HEK293 (cell line): Measurements from ENCODE around the gene PTPN6.

Experiments
- AEBP2 ChIP-seq: fragments of 450-650 bp; formaldehyde crosslinking; IDR thresholded peaks from 2 replicates; pipeline ENCODE4 v1.5.1; 2016; ENCODE audit warnings: missing biosample characterization, missing genetic modification characterization, borderline replicate concordance
- EGR2 ChIP-seq: fragments of 450-650 bp; formaldehyde crosslinking; IDR thresholded peaks from 2 replicates; pipeline ENCODE4 v1.5.1; 2016; ENCODE audit warnings: low read depth, missing biosample characterization, missing genetic modification characterization
- GLI2 ChIP-seq: fragments of 450-650 bp; formaldehyde crosslinking; IDR thresholded peaks from 2 replicates; pipeline ENCODE4; 2017; ENCODE audit warnings: missing biosample characterization, missing genetic modification characterization, low read depth, borderline replicate concordance
- HOXA7 ChIP-seq: sonication (generic); formaldehyde crosslinking; IDR thresholded peaks from 2 replicates; pipeline ENCODE4 v1.8.1; 2022; ENCODE audit warnings: missing genetic modification reagents, borderline replicate concordance
- KLF7 ChIP-seq: fragments of 450-650 bp; formaldehyde crosslinking; IDR thresholded peaks from 2 replicates; pipeline ENCODE4 v1.5.1; 2016; ENCODE audit warnings: missing biosample characterization, missing genetic modification characterization, borderline replicate concordance
- PBX3 ChIP-seq: sonication (generic); formaldehyde crosslinking; IDR thresholded peaks from 2 replicates; pipeline ENCODE4 v1.8.1; 2022; ENCODE audit warnings: mild to moderate bottlenecking, moderate library complexity, missing genetic modification reagents
- REPIN1 ChIP-seq: fragments of 450-650 bp; formaldehyde crosslinking; IDR thresholded peaks from 2 replicates; pipeline ENCODE4 v1.5.1; 2017; ENCODE audit warnings: missing biosample characterization, missing genetic modification characterization, low read depth
- SCRT1 ChIP-seq: fragments of 450-650 bp; formaldehyde crosslinking; IDR thresholded peaks from 2 replicates; pipeline ENCODE4 v1.5.1; 2016; ENCODE audit warnings: missing biosample characterization, missing genetic modification characterization, borderline replicate concordance
- SCRT2 ChIP-seq: fragments of 450-650 bp; formaldehyde crosslinking; IDR thresholded peaks from 2 replicates; pipeline ENCODE4 v1.5.1; 2016; ENCODE audit warnings: missing biosample characterization, missing genetic modification characterization
- SP3 ChIP-seq: fragments of 450-650 bp; formaldehyde crosslinking; IDR thresholded peaks from 2 replicates; pipeline ENCODE4 v1.5.1; 2016; ENCODE audit warnings: missing biosample characterization, missing genetic modification characterization
- ZBTB26 ChIP-seq: fragments of 450-650 bp; formaldehyde crosslinking; optimal IDR thresholded peaks from 2 replicates; pipeline ENCODE3; 2016; ENCODE audit warnings: missing biosample characterization, mild to moderate bottlenecking, missing genetic modification characterization
- ZBTB6 ChIP-seq: fragments of 450-650 bp; formaldehyde crosslinking; IDR thresholded peaks from 2 replicates; pipeline ENCODE4 v1.5.1; 2017; ENCODE audit warnings: missing biosample characterization, missing genetic modification characterization
- ZBTB8A ChIP-seq: fragments of 450-650 bp; formaldehyde crosslinking; IDR thresholded peaks from 2 replicates; pipeline ENCODE4 v1.5.1; 2016; ENCODE audit warnings: missing biosample characterization, missing genetic modification characterization
- ZFP3 ChIP-seq: fragments of 450-650 bp; formaldehyde crosslinking; IDR thresholded peaks from 2 replicates; pipeline ENCODE4 v1.5.1; 2016; ENCODE audit warnings: low read depth, missing biosample characterization, missing genetic modification characterization
- ZIC2 ChIP-seq: fragments of 450-650 bp; formaldehyde crosslinking; IDR thresholded peaks from 2 replicates; pipeline ENCODE4 v1.5.1; 2016; ENCODE audit warnings: missing biosample characterization, missing genetic modification characterization
- ZNF10 ChIP-seq: fragments of 450-650 bp; formaldehyde crosslinking; IDR thresholded peaks from 2 replicates; pipeline ENCODE4 v1.5.1; 2017; ENCODE audit warnings: missing biosample characterization, missing genetic modification characterization
- ZNF112 ChIP-seq: fragments of 450-650 bp; formaldehyde crosslinking; IDR thresholded peaks from 2 replicates; pipeline ENCODE4 v1.5.0; 2017; ENCODE audit warnings: missing biosample characterization, missing genetic modification characterization
- ZNF157 ChIP-seq: fragments of 450-650 bp; formaldehyde crosslinking; IDR thresholded peaks from 2 replicates; pipeline ENCODE4 v1.5.1; 2016; ENCODE audit warnings: missing biosample characterization, missing genetic modification characterization
- ZNF169 ChIP-seq: fragments of 450-650 bp; formaldehyde crosslinking; IDR thresholded peaks from 2 replicates; pipeline ENCODE4 v1.5.1; 2016; ENCODE audit warnings: missing biosample characterization, missing genetic modification characterization
- ZNF174 ChIP-seq: fragments of 450-650 bp; formaldehyde crosslinking; IDR thresholded peaks from 2 replicates; pipeline ENCODE4 v1.5.0; 2017; ENCODE audit warnings: missing biosample characterization, mild to moderate bottlenecking, missing genetic modification characterization
- ZNF2 ChIP-seq: fragments of 450-650 bp; formaldehyde crosslinking; IDR thresholded peaks from 2 replicates; pipeline ENCODE4 v1.5.1; 2016; ENCODE audit warnings: missing biosample characterization, missing genetic modification characterization
- ZNF239 ChIP-seq: fragments of 450-650 bp; formaldehyde crosslinking; IDR thresholded peaks from 2 replicates; pipeline ENCODE4 v1.5.1; 2016; ENCODE audit warnings: missing biosample characterization, missing genetic modification characterization
- ZNF324 ChIP-seq: fragments of 450-650 bp; formaldehyde crosslinking; IDR thresholded peaks from 2 replicates; pipeline ENCODE4 v1.5.1; 2016; ENCODE audit warnings: missing biosample characterization, missing genetic modification characterization
- ZNF521 ChIP-seq: fragments of 450-650 bp; formaldehyde crosslinking; IDR thresholded peaks from 2 replicates; pipeline ENCODE4 v1.5.1; 2017; ENCODE audit warnings: missing biosample characterization, mild to moderate bottlenecking, missing genetic modification characterization
- ZNF549 ChIP-seq: fragments of 450-650 bp; IDR thresholded peaks from 2 replicates; pipeline ENCODE4 v1.5.1; 2018; ENCODE audit warnings: missing biosample characterization, missing genetic modification characterization, mild to moderate bottlenecking, inconsistent platforms, moderate library complexity
- ZNF555 ChIP-seq: fragments of 450-650 bp; formaldehyde crosslinking; conservative IDR thresholded peaks from 2 replicates; pipeline ENCODE4 v1.5.1; 2017; ENCODE audit warnings: missing biosample characterization, mild to moderate bottlenecking, missing genetic modification characterization, inconsistent platforms
- ZNF585B ChIP-seq: fragments of 450-650 bp; formaldehyde crosslinking; IDR thresholded peaks from 2 replicates; pipeline ENCODE4 v1.5.1; 2016; ENCODE audit warnings: missing biosample characterization, missing genetic modification characterization
- ZNF654 ChIP-seq: fragments of 450-650 bp; formaldehyde crosslinking; IDR thresholded peaks from 2 replicates; pipeline ENCODE4 v1.5.1; 2016; ENCODE audit warnings: low read depth, missing biosample characterization, missing genetic modification characterization
- ZNF658 ChIP-seq: fragments of 450-650 bp; formaldehyde crosslinking; IDR thresholded peaks from 2 replicates; pipeline ENCODE4; 2016; ENCODE audit warnings: missing biosample characterization, missing genetic modification characterization
- ZNF664 ChIP-seq: fragments of 450-650 bp; formaldehyde crosslinking; IDR thresholded peaks from 2 replicates; pipeline ENCODE4 v1.5.1; 2016; ENCODE audit warnings: missing biosample characterization, missing genetic modification characterization
- ZNF692 ChIP-seq: fragments of 450-650 bp; formaldehyde crosslinking; IDR thresholded peaks from 2 replicates; pipeline ENCODE4 v1.5.1; 2016; ENCODE audit warnings: missing biosample characterization, missing genetic modification characterization
- ZNF76 ChIP-seq: fragments of 450-650 bp; formaldehyde crosslinking; IDR thresholded peaks from 2 replicates; pipeline ENCODE4; 2016; ENCODE audit warnings: low read depth, missing biosample characterization, missing genetic modification characterization, borderline replicate concordance
- ZNF791 ChIP-seq: fragments of 450-650 bp; formaldehyde crosslinking; IDR thresholded peaks from 2 replicates; pipeline ENCODE4 v1.5.1; 2016; ENCODE audit warnings: missing biosample characterization, missing genetic modification characterization
- ZSCAN16 ChIP-seq: fragments of 450-650 bp; formaldehyde crosslinking; IDR thresholded peaks from 2 replicates; pipeline ENCODE4 v1.5.1; 2016; ENCODE audit warnings: missing biosample characterization, missing genetic modification characterization
- ZXDB ChIP-seq: fragments of 450-650 bp; formaldehyde crosslinking; IDR thresholded peaks from 2 replicates; pipeline ENCODE4 v1.5.1; 2016; ENCODE audit warnings: missing biosample characterization, missing genetic modification characterization

Gene PTPN6

GRCh38 chr12:6904280-6905276, 46.6 kb upstream of the PTPN6 start, which contains the start of gene LRRC23 (continued):
- no peak for TF ChIP-seq ZNF2 (tag by site-specific recombination)
- no peak for TF ChIP-seq ZFP3 (tag by site-specific recombination)
- TF ChIP-seq ZNF791 (tag by site-specific recombination) = no peak
- no peak for TF ChIP-seq ZSCAN16
- peak; percentile 17; the same call in 1 of the 2 replicates for TF ChIP-seq ZIC2
- no peak for TF ChIP-seq ZNF76 (tag by site-specific recombination)
- no peak for TF ChIP-seq ZNF157 (tag by site-specific recombination)
- TF ChIP-seq ZNF174 (tag by site-specific recombination) = no peak
- TF ChIP-seq ZNF585B = no peak
- TF ChIP-seq ZNF521 (tag by site-specific recombination) = no peak
- TF ChIP-seq ZNF555 (tag by site-specific recombination) = no peak
- TF ChIP-seq ZNF112 = no peak
- TF ChIP-seq ZNF169 (tag by site-specific recombination) = no peak
- TF ChIP-seq ZBTB26 (tag by site-specific recombination) = peak; percentile 26
- 0 out of 2 replicates have a peak, but pooled peaks have one; percentile 4 for TF ChIP-seq EGR2 (tag by site-specific recombination)
- TF ChIP-seq ZBTB8A (tag by site-specific recombination) = peak; percentile 42; the same call in 1 of the 2 replicates
- TF ChIP-seq ZNF664 = no peak
- TF ChIP-seq SCRT2 = peak; percentile 99
- no peak for TF ChIP-seq KLF7 (tag by site-specific recombination)
- 0 out of 2 replicates have a peak, but pooled peaks have one; percentile 25 for TF ChIP-seq ZNF692 (tag by site-specific recombination)
- TF ChIP-seq ZNF239 (tag by site-specific recombination) = no peak
- peak; percentile 96 for TF ChIP-seq SP3 (tag by site-specific recombination)
- no peak for TF ChIP-seq ZXDB
- no peak for TF ChIP-seq ZBTB6 (tag by site-specific recombination)
- TF ChIP-seq PBX3 (CRISPR knock-in tag) = no peak
- no peak for TF ChIP-seq ZNF324 (tag by site-specific recombination)
- no peak for TF ChIP-seq ZNF658
- no peak for TF ChIP-seq GLI2 (tag by site-specific recombination)
- TF ChIP-seq ZNF549 (tag by site-specific recombination) = no peak
- no peak for TF ChIP-seq REPIN1 (tag by site-specific recombination)
- no peak for TF ChIP-seq ZNF654 (tag by site-specific recombination)
- TF ChIP-seq AEBP2 (tag by site-specific recombination) = no peak
- no peak for TF ChIP-seq HOXA7 (CRISPR knock-in tag)
- TF ChIP-seq SCRT1 (tag by site-specific recombination) = peak; percentile 89; the same call in 1 of the 2 replicates
- TF ChIP-seq ZNF10 (tag by site-specific recombination) = no peak; the same call in 1 of the 2 replicates
